Measurements from ENCODE around the gene GTF2I.
"Not testable (repeated sequence)": the region's sequence is repeated elsewhere in the genome, so short reads cannot be mapped to it uniquely, and the experiment has no call there.

The GTF2I gene

DNA sequence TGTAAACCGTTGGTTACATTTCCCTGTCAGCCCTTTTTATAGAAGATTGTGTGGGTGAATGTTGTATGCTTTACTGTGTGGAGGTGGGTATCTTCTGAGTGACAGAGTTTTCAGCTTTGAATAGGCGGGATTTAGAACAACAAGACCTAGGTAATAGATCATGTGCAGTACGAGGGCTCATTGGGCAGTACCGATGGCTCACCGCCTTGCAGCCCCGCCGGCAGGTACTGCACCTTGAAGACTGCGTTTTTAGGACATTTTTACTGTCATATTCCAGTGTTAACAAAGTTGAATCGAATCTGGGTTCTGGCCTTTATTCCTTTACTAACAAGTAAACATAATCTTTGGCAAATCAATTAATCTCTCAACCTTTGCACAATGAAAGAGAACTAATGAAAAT lies 60.4 kb downstream of the GTF2I start:
- DNase-seq: no peak

DNA sequence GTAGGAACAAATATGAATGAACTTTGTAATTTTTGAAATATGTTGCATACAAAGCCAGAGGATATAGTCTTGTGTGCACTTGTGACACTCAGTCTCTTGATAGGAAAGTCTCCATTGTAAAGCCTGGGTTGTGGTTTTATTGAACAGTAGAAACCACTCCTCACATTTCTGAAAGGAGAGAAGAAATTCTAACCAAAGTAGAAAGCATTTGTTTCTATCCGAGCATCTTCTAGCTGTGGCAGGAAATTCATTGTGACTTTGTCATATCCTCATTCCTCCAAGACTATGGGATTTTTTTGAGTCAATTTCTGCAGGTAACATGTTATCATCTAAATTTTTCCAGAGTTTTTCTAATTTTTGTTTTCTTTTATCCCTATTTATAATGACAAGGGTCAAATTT lies 60.8 kb downstream of the GTF2I start:
- DNase-seq: no peak

- no peak for DNase-seq
Observed at GRCh38 chr7:74722153-74722552, 64.6 kb downstream of the GTF2I start.

GRCh38 chr7:74725840-74726239 lies 68.3 kb downstream of the GTF2I start:
- no peak for DNase-seq

DNA sequence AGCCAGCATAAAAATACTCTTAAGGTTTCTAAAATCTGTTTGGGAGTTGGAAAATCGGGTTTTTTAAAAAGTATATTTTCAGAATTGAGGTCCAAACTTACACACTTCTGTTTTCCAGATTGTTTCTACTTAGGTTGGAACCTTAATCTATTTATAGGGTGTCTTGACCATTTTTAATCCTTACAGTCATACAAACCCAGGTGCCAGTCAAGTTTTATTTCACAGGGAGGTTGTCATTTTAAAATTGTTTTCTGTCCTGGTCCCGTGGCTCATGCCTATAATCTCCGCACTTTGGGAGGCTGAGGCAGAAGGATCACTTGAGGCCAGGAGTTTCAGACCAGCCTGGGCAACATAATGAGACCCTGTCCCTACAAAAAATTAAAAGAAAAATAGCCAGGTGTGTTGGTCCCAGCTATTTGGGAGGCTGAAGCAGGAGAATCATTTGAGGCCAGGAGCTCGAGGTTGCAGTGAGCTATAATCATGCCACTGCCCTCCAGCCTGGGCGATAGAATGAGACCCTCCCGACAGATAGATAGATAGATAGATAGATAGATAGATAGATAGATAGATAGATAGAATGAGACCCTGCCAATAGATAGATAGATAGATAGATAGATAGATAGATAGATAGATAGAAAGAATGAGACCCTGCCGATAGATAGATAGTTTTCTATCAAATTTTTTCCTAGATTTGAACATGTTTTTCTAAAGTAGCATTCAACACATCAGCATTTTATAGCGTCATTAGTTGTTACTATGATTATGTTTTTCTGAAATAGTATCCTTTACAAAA lies 69.0 kb downstream of the GTF2I start:
- no peak for DNase-seq

GRCh38 chr7:74728686-74729085 lies 71.2 kb downstream of the GTF2I start:
- DNase-seq: not testable (repeated sequence)

- DNase-seq: not testable (repeated sequence)
Observed at GRCh38 chr7:74730186-74730585, 72.7 kb downstream of the GTF2I start.

GRCh38 chr7:74739974-74740703 lies 82.6 kb downstream of the GTF2I start:
- DNase-seq: not testable (repeated sequence)

- DNase-seq: not testable (repeated sequence)
Observed at GRCh38 chr7:74743936-74744557, 86.5 kb downstream of the GTF2I start.

DNA sequence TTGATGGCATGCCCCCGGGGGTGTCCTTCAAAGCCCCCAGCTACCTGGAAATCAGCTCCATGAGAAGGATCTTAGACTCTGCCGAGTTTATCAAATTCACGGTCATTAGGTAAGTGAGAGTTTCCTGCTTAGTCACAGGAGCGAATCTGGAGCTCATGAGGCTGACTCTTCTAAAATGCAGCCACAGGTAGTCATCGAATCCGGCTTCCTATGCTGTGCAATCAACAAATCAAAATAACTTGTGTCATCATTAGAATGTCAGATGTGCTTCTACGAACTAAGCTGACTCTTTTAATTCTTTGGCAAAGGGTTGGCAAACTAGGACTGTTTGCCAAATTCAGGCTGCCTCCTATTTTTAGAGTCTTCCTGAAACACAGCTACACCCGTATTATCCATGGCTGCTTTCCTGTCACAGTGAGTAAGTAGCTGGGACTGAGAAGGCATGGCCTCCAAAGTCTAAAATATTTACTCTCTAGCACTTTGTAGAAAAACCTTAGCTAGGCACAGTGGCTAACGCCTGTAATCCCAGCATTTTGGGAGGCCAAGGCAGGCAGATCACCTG lies 96.5 kb downstream of the GTF2I start:
- DNase-seq: not testable (repeated sequence)

DNA sequence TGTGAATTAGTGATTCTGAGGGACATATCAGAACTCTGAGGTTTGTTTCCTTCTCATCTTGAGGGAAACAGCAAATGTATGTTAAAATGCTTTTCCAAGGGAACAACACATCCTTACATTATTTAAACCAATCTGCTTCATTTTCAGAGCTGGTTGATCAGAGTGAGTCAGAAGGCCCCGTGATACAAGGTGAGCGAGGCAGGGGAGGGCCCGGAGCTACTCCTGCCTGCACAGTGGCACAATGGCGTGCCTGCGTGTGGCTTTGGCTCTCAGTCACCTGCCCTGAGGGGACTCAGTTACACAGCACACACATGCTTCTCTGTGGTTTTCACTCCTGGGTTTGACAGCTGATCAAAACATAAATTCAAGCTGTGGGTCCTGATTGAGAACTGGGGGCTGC lies 99.2 kb downstream of the GTF2I start:
- not testable (repeated sequence) for DNase-seq

DNA sequence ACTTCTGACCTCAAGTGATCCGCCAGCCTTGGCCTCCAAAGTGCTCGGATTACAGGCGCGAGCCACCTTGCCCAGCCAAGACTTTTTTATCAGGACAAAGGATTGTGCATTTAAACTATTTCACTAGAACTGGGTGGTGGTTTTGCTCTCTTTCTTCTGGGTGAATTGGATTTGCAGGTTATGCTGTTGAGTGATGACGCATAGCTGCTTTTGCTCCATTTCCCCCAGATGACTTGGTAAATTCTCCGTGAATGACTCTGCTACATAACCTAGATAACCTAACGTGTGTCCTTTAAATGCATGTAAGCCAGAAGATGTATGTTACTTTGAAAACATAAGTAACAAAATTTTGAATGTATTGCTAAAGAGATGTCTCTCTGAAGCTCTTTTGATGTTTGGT lies 100.8 kb downstream of the GTF2I start:
- not testable (repeated sequence) for DNase-seq

GRCh38 chr7:74758982-74759381 lies 101.5 kb downstream of the GTF2I start:
- not testable (repeated sequence) for DNase-seq

- DNase-seq: not testable (repeated sequence)
Observed at GRCh38 chr7:74765205-74765918, 107.8 kb downstream of the GTF2I start.

GRCh38 chr7:74766509-74766908 lies 109.0 kb downstream of the GTF2I start:
- not testable (repeated sequence) for DNase-seq

DNA sequence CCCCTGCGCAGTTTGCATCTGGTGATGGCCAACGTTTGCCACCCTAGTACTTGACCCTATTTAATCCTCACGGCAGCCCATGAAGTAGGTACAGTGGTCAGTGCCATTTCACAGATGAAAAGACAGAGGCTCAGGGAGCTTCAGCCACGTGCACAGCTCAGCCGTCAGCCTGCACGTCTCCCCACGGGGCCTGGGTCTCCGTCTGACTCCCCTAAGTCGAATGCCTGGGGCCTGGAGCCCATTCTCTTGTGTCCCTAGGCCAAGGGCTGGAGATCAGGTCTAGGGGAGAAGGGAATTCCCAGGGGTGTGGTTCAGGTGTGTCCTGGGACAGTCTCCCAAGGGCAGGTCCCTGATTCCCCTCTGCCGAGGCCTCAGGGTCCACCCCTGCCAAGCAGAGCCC lies 109.5 kb downstream of the GTF2I start:
- DNase-seq: not testable (repeated sequence)

DNA sequence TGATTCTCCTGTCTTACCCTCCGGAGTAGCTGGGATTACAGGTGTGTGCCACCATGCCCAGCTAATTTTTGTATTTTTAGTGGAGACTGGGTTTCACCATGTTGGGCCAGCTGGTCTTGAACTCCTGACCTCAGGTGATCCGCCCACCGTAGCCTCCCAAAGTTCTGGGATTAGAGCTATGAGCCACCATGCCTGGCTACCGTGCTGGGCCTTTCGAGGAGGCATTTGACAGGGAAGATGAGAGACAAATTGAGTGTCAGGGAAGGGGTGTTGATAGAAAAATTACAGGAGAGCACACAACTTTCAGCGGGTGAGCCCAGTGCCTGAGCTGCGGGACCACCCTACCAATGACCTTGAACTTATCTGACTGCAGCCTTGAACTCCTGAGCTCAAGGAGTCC lies 112.5 kb downstream of the GTF2I start:
- DNase-seq: not testable (repeated sequence)

DNA sequence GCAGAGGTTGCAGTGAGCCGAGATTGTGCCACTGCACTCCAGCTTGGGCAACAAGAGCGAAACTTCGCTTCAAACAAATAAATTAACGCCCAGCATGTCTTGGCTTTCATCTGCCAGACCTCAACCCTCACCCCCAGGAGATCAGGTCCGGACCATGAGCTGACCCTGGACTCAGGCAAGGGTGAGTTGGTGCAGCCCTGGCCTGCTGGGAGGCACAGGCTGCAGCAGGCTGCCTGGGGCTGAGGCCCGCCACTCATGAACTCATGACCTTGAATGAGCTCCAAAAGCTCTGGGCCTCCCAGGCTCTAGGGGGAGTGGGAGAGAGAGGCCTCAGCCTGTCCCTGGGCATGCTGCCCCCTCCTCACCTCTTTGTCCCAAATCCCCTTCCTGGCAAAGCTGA lies 114.6 kb downstream of the GTF2I start:
- DNase-seq: not testable (repeated sequence)

GRCh38 chr7:74773760-74774750 lies 116.5 kb downstream of the GTF2I start, which contains the start of gene NCF1:
Gene NCF1, plus strand, starts transcription at chr7:74774011. Its CDS starts 21 bp downstream, at chr7:74774032.
- not testable (repeated sequence) for DNase-seq

DNA sequence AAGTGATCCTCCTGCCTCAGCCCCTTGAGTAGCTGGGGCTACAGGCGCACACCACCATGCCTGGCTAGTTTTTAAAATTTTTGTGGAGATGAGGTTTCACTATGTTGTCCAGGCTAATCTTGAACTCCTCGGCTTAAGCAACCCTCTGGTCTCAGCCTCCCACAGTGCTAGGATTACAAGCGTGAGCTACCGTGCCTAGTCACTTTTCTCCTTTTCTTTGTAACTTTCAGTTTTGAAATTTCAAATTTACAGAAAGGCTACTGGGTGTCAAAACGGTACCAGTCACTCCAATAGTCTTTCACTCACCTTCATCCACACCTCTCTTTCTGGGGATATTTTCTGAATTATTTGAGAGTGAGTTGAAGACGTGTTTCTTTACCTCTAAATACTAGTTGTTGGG lies 117.6 kb downstream of the GTF2I start:
- DNase-seq: not testable (repeated sequence)

DNA sequence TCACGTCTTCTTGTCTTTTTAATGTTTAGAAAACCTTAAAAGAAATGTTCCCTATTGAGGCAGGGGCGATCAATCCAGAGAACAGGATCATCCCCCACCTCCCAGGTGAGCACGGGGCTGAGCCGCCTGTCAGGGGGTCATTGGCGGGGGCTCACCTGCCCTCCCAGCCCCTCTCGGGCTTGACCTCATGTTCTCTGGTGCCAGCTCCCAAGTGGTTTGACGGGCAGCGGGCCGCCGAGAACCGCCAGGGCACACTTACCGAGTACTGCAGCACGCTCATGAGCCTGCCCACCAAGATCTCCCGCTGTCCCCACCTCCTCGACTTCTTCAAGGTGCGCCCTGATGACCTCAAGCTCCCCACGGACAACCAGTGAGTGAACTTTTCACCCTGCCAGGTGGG lies 121.5 kb downstream of the GTF2I start:
- DNase-seq: not testable (repeated sequence)

Measured in activated CD4-positive, alpha-beta T cell treated with anti-CD3 and anti-CD28 coated beads, Interleukin-2, amount 50 U/mL, for 48 hours (primary cell).